NCI-H2227 (cell line): ENCODE measurements around the gene PRKG1.
A peak's percentile ranks its signal among the peaks of the same experiment; 100 is the strongest.

Experiments used
- DNase-seq: peaks from one replicate; lab custom pipeline; 2025; ENCODE audit not compliant: unreplicated experiment; lab: John Stamatoyannopoulos, UW

PRKG1 gene

DNA sequence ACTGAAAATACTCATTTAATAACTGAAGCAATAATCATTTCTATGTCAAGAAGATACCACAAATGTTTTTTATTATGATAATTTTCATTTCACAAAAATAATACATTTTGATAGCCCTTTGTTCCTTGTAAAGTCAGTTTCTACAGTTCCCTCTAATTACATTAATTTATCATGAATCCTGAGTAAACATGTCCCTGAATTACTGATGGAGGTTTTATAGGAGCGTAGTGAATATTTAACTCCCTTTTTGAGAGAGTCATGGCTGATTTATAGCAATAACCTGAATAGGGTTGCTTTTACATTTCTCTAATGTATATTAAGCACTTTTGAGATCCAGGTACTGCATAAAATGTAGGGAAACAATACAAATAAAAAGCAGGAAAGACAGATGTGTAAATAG lies 1023.8 kb downstream of the PRKG1 start:
- DNase-seq = no peak

DNA sequence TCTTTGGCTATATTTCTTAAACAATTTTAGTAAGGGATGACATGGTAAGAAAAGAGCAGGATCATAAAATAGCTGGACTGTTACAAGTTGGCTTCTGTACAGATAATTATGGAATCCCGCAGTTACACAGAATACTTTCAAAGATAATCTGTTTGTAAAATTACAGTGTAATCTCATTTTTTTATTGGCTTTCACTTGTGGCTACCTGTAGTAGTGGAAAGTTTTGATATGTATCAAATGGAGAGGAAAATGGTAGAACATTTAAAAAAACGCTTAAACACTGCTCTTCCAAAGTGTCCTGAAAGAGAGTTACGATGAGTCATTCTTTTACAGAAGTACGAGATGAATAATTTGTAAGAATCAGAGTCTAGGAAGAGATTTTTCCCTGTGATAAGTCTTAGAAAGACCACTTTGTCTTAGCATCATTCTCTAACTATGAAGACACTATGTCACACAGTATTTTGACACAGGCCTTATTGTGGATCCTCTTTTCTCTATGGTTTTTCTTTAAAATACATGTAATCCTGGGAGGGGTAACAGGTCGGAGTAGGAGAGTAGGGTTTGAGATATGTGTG lies 1024.8 kb downstream of the PRKG1 start:
- DNase-seq = no peak

- no peak for DNase-seq
Measured at GRCh38 chr10:52100011-52100547, 1025.8 kb downstream of the PRKG1 start.

DNA sequence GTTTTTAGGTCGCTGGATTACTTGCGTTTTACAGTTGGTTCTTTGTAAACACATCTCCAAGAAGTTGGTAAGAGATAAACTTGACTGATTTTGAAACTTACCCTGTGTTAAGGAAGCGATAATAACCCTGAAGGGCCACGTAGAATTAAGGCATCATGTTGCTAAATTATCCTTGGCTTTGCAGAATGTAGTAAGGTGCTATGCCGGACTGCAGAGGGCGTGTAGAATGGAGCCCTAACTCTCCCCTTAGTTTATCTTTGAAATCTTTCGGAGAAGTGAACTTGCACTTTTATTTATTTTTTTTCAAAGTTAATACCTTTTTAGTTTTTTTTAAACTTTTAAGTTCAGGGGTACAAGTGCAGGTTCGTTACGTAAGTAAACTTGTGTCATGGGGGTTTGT lies 1031.0 kb downstream of the PRKG1 start:
- DNase-seq = no peak

- no peak for DNase-seq
Measured at GRCh38 chr10:52106011-52106410, 1031.7 kb downstream of the PRKG1 start.

DNA sequence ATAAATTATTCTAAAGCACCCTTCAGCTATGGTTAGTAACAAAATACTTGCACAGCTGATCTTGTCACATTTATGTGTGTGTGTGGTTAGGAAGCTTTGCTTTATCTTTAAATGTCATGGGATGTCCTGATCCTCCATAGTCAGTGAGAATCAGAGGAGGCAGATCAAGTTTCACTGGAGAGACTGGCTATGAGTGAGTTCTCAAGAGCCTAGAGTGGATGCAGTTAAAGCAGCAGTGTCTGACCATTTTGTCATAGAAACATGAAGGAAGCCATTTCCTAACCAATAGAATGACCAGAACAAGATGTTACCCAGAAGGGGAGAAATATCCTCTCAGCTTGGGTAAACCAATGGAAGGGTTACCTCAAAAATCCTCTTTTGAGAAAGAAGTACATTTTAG lies 1032.6 kb downstream of the PRKG1 start:
- no peak for DNase-seq

GRCh38 chr10:52108236-52108635 lies 1033.9 kb downstream of the PRKG1 start:
- DNase-seq = no peak

GRCh38 chr10:52110576-52110975 lies 1036.3 kb downstream of the PRKG1 start:
- DNase-seq = no peak

- DNase-seq = no peak
Measured at GRCh38 chr10:52111101-52111891, 1037.0 kb downstream of the PRKG1 start.

DNA sequence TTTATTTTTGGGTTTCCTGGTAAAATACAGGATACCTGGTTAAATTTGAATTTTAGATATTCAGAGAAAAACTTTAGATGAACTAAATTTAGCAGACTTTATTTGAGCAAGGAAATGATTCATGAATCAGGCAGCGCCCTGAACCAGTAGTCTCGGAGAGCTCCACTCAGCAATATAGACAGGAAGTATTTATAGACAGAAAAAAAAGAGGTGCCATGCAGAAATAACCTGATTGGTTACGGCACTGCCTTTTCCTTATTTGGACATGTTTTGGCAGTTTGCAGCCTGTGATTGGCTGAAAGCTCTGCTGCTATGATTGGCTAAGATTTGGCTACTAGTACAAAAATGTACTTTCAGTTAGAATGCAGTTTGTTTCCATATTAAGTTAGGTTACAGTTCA lies 1041.5 kb downstream of the PRKG1 start:
- no peak for DNase-seq

GRCh38 chr10:52119507-52119906 lies 1045.2 kb downstream of the PRKG1 start:
- DNase-seq = no peak

DNA sequence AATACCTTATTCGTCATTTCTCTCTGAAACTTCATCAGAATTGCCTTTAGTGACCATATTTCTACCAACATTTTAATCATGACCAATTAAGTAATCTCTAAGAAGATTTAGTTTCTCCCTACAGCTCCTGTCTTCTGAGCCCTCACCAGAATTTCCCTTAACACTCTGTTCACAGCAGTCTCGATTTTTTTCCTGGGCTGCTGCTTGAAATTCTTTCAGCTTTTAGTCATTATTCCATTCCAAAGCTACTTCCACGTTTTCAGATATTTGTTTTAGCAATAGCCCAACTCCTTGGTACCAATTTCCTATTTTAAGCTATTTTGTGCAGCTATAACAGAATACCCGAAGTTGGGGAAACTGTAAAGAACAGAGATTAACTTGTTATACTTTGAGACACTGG lies 1047.4 kb downstream of the PRKG1 start:
- no peak for DNase-seq

DNA sequence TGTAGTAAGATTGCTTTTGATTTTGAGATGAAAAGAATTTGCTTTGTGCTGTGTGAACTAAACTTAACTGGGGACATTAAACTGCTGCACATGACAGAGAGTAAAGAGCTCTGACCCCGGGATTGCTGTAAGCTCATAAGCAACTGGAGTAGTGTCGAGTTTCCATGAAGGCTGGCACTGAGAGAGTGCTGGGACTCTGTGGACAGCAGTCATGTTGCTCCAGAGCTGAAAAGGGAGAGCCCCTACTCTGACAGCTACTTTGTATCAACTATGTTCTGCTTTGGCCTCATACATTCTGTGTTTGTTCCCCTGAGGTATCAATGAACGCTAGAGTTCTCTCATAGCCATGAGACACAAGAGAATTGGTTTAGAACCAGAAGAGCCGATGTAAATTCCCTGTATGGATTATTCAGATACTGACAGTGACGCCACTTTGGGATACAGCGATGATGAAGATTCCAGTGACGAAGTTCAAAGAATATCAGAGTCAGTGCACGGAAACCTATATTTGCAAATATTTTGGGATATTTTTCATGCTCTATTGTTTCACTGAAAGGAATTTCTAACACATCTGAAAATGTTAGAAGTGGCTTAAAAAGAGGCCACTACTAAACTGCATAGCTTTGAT lies 1053.9 kb downstream of the PRKG1 start:
- DNase-seq = no peak

GRCh38 chr10:52129410-52130178 lies 1055.3 kb downstream of the PRKG1 start:
- DNase-seq = no peak

DNA sequence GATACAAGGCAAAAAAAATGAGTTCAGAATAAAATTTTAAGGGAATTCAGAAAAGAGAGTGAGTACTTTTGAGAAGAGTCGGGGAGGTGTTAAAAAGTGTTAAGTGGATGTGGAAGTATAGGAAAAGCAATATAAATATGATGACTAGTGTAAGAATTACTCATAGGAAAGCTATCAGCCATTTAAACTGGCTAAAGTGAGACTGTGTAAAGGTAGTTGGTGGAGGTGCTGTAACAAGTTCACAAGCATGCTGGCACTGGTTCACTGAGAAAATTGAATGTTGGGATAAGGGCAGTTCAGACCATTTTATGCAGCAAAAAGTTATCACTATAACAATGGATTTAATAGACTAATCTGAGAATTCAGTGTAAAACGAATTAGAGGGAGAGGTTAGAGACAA lies 1060.8 kb downstream of the PRKG1 start:
- no peak for DNase-seq

GRCh38 chr10:52136921-52137320 lies 1062.6 kb downstream of the PRKG1 start:
- DNase-seq = peak; percentile 8

DNA sequence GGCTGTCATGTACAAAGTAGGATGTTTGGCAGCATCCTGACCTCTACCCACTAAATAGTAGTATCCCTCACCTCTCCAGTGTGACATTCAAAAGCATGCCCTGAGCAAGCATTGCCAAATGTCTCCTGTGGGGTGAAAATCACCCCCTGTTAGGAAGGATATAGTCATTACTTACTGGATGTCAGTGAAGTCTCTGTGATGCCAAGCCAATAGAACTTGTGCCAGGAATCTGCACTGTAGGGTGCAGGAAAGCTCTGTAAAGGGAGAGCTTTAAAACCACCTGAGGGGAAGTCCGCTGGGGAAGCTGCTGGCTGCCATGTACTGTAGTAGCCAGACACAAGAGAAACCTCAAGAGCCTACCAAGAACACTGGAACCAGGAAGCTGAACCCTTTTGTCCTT lies 1069.1 kb downstream of the PRKG1 start:
- no peak for DNase-seq

DNA sequence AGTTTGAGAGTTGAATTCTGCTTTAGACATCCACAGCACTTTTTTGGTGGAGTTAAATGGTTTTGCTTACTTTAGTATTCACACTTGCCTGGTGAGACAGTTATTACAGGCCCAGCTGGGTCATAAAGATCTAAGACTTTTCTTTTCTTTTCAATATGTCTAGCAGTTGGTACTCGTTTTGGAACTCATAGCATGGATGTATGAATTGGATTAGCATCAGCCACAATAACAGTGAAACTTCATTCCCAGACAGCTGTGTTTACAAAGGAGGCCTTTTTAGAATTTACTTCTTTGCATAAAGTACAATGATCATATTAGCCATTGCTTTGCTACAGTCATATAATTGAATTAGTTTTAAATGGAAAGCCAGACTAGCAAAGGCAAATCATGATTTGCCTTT lies 1071.3 kb downstream of the PRKG1 start:
- no peak for DNase-seq

DNA sequence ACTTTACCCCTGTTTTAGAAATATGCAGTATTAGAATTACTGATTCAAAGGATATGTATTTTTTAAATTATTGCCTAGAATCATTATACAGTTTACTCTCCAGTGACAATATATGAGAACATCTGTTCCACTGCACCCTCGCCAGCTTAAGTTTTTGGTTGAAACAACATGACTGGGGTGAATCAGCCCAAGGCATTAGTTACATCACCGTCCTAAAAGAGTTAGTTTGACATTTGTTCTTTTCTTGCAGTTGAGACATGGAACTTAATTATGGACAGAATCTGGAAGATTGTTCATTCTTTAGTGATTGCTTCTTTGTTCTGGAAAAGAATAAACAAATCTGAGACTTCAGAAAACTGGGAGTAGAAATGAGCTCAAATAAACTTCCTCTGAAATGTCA lies 1072.5 kb downstream of the PRKG1 start:
- DNase-seq = no peak

DNA sequence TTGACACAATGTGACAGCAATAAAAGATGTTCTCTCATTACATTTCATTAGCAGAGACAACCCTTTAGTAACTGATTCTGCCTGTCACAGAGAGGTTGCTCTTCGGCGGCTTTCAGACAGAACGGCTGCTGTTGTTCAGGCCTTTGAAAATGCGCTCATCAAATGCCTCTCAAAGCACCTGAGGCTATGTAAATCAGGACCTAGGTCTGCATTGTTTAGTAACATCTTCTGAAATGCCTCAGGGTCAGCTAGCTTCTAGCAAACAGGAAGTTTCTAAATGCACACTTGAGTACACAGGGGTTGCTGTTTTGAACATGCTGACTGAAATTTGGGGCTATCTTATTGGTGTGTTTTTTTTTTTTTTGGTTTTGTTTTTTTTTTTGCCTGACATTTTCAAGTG lies 1096.5 kb downstream of the PRKG1 start:
- DNase-seq = no peak

GRCh38 chr10:52172581-52172980 lies 1098.3 kb downstream of the PRKG1 start:
- no peak for DNase-seq
